WERI-Rb-1 (cell line): Measurements from ENCODE around the gene ZNF462.

Source experiments
- DNase-seq: peaks from one replicate; pipeline ENCODE4 v3.0.0-alpha.2; 2020
- H3K27ac ChIP-seq: fragments of 250-450 bp; sonication (Bioruptor Pico); 2 replicates; pipeline ENCODE4 v1.5.1; 2020; ENCODE audit warnings: mild to moderate bottlenecking, moderate library complexity
- H3K27me3 ChIP-seq: fragments of 250-450 bp; sonication (Bioruptor Pico); 2 replicates; pipeline ENCODE4 v1.5.1; 2021; ENCODE audit warnings: mild to moderate bottlenecking, low read depth, moderate library complexity; ENCODE audit not compliant: insufficient read depth, severe bottlenecking
- H3K36me3 ChIP-seq: fragments of 250-450 bp; sonication (Bioruptor Pico); 2 replicates; pipeline ENCODE4 v1.5.1; 2020; ENCODE audit warnings: mild to moderate bottlenecking, moderate library complexity
- H3K4me3 ChIP-seq: 2 replicates; pipeline ENCODE4 v1.5.1; 2011; ENCODE audit warnings: low read depth, mild to moderate bottlenecking, control low read depth, low read length
- H3K9me3 ChIP-seq: fragments of 250-450 bp; sonication (Bioruptor Pico); 2 replicates; pipeline ENCODE4 v1.5.1; 2021; ENCODE audit warnings: mild to moderate bottlenecking, moderate library complexity; ENCODE audit not compliant: severe bottlenecking
- CTCF ChIP-seq: IDR thresholded peaks from 2 replicates; pipeline ENCODE4 v1.5.1; 2011; ENCODE audit warnings: low read depth, mild to moderate bottlenecking, control low read depth, inconsistent platforms, low read length

ZNF462 gene

GRCh38 chr9:106932178-106932577 lies 69.2 kb downstream of the ZNF462 start:
- DNase-seq = no peak
- TF ChIP-seq CTCF = no peak
- peaks cover 91% of the 10 kb centered on the region for H3K36me3 ChIP-seq
- H3K27ac ChIP-seq = no peak overlapping the region
- H3K4me3 ChIP-seq = no peak overlapping the region
- H3K27me3 ChIP-seq = no peaks in the 10 kb centered on the region
- H3K9me3 ChIP-seq = no peaks in the 10 kb centered on the region

- TF ChIP-seq CTCF = no peak
- DNase-seq = no peak
- no peak overlapping the region for H3K27ac ChIP-seq
- H3K4me3 ChIP-seq = no peak overlapping the region
- H3K36me3 ChIP-seq = peaks cover 87% of the 10 kb centered on the region
- no peaks in the 10 kb centered on the region for H3K27me3 ChIP-seq
- no peaks in the 10 kb centered on the region for H3K9me3 ChIP-seq
Observed at GRCh38 chr9:106932675-106933074, 69.7 kb downstream of the ZNF462 start.

GRCh38 chr9:106933470-106933869 lies 70.5 kb downstream of the ZNF462 start:
- TF ChIP-seq CTCF = no peak
- no peak overlapping the region for H3K27ac ChIP-seq
- no peaks in the 10 kb centered on the region for H3K9me3 ChIP-seq
- H3K27me3 ChIP-seq = no peaks in the 10 kb centered on the region
- peaks cover 87% of the 10 kb centered on the region for H3K36me3 ChIP-seq
- H3K4me3 ChIP-seq = no peak overlapping the region
- DNase-seq = no peak

GRCh38 chr9:106934442-106935238 lies 71.7 kb downstream of the ZNF462 start:
- no peak for TF ChIP-seq CTCF
- Histone ChIP-seq H3K27ac (no peak overlapping the region), H3K36me3 (peaks cover 87% of the 10 kb centered on the region), H3K9me3 (no peaks in the 10 kb centered on the region), H3K27me3 (no peaks in the 10 kb centered on the region), H3K4me3 (no peak overlapping the region)
- no peak for DNase-seq

GRCh38 chr9:106936680-106937079 lies 73.7 kb downstream of the ZNF462 start:
- DNase-seq = no peak
- no peak overlapping the region for H3K27ac ChIP-seq
- H3K9me3 ChIP-seq = no peaks in the 10 kb centered on the region
- H3K36me3 ChIP-seq = peaks cover 79% of the 10 kb centered on the region
- no peaks in the 10 kb centered on the region for H3K27me3 ChIP-seq
- H3K4me3 ChIP-seq = no peak overlapping the region
- no peak for TF ChIP-seq CTCF

- TF ChIP-seq CTCF = no peak
- H3K4me3 ChIP-seq = no peak overlapping the region
- no peaks in the 10 kb centered on the region for H3K27me3 ChIP-seq
- H3K9me3 ChIP-seq = no peaks in the 10 kb centered on the region
- H3K36me3 ChIP-seq = peaks cover 42% of the 10 kb centered on the region
- DNase-seq = no peak
- no peak overlapping the region for H3K27ac ChIP-seq
Observed at GRCh38 chr9:106941916-106942315, 79.0 kb downstream of the ZNF462 start.
